HG03135 (cell line): ENCODE results near the gene FAS.

Experiments
- ATAC-seq: cut with Tn5 transposase; IDR thresholded peaks from one replicate; pipeline ENCODE4 v1.9.1; 2021; ENCODE audit warnings: mild to moderate bottlenecking, moderate library complexity; ENCODE audit not compliant: unreplicated experiment

The FAS gene

GRCh38 chr10:88968391-88968790 lies 22.2 kb upstream of the FAS start:
- no peak for ATAC-seq

DNA sequence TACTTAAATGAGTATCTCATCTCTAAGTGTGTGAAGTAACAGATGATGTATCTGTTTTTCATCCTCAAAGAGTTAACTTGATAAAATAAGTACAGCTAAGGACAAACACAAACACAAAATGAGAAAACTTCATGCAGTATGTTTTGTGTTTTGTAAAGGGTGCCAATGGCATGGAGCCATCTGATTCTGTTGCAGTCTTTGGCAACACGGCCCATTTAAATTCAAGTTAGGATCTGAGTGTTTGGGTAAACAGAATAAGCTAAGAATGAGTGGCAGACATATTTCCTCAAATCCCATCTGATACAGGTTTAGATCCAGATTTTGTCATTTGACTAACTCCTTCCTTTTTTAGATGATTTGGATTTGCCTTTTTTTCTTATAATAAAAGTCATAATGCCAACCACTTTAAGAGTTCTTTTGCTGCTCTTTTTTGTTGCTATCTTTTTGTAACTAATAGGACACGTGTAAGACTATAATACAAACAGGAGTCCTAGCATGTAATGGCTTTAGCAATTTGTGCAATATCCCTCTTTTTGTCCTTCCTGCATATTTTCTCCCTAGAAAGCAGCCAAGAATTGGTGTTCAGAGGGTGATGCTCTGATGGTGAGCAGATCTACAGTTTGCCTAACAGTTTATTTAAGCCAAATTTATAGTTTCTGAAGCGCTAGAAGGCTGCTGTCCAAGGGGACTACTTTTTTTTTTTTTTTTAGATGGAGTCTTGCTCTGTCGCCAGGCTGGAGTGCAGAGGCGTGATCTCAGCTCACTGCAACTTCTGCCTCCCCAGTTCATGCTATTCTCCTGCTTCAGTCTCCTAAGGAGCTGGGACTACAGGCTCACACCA lies 19.2 kb upstream of the FAS start:
- ATAC-seq, result no peak

GRCh38 chr10:88974012-88974411 lies 16.6 kb upstream of the FAS start:
- ATAC-seq, result no peak

GRCh38 chr10:88974446-88975376 lies 15.9 kb upstream of the FAS start:
- ATAC-seq, result no peak

DNA sequence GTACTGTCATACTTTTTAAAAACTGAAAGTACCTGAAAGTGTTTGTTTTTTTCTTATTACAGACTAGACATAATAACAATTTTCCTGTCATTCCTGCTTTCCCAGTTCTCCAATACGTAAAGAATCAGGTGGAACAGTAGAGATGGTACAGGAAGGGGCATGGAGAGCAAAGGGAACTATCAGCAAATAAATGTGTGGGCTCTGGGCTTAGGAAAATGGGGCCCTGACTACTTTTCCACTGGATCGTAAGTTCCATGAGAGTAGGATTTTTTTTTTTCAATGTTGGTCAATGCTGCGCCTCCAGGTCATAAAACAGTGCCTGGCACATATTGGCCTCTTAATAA lies 15.2 kb upstream of the FAS start:
- ATAC-seq, result no peak

DNA sequence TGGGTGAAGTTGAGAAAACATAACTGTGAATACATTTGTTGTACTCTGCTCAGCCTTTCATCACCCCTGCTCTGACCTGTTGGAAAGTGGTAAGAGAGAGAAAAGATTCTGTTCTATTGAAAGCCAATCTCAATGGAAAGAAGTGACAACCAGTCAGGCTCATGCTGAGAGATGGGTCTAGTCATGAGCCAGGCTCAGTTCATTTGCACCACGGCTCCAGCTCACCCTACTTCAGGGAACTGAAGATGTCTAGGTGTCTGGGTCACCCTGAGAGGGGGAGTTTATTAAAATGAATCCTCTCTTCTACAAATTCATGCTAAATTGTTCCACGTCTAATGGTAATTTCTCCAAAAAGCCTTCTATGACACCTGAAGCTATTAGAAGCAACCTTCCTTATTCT lies 12.1 kb upstream of the FAS start:
- no peak for ATAC-seq

- ATAC-seq, result no peak
Measured at GRCh38 chr10:88979153-88979562, 11.4 kb upstream of the FAS start.

- ATAC-seq, result no peak
Measured at GRCh38 chr10:88979603-88980002, 11.0 kb upstream of the FAS start.

DNA sequence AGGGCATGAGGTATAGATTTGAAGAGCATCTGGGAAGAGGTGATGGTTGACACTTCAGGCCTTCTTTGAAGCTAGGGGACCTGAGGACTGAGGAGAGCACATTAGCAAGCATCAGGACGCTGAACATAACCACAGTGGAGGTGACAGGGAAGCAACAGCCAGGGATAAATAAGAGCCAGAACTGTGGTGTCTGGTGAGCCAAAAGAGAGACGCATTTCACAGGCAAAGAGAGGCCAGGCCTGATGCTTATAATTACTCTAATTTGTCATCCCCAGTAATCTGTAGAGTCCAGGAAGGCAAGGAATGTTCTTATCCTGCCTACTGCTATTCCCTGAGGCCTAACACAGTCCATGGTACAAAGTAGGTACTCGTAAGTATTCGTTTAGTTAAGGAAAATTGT lies 10.4 kb upstream of the FAS start:
- no peak for ATAC-seq

GRCh38 chr10:88980800-88981199 lies 9.8 kb upstream of the FAS start:
- ATAC-seq, result no peak

- no peak for ATAC-seq
Measured at GRCh38 chr10:88981435-88981834, 9.2 kb upstream of the FAS start.

GRCh38 chr10:88982366-88982765 lies 8.2 kb upstream of the FAS start:
- no peak for ATAC-seq

DNA sequence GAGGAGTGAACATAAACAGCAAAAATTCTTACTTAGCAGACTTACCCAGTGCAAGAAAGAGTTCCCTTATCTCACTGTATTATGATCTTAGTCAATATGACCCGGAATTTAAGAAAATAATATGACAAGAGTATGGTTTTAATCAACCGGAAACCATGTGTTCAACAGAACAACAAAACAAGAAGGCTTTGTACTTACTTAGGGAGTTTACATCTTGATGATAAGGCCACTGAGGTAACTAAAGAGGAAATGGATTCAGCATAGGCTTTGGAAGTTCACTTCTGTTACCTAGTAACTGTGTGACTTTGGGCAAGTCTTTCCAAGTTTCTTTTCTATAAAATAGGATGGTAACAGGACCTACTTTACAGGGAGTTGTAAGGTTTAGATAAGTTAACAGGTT lies 7.4 kb upstream of the FAS start:
- no peak for ATAC-seq

DNA sequence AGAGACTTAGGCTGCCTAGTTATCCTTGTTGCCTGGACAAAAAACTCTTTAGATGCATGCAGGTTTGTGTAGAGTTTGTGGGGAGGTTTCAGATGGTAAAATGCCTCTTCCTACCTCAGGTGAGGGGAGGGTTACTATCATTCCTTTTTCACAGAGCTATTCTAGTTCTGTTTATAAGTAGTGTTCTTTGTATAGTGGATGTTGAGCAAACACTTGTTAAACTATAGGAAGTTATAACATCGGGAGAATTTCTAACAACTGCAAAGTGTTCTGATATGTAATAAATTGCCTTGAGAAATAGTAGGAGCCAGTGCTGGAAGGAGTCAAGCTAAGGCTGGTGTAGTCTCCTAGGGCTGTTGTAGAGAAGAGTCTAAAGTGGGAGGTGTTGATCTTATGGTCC lies 6.7 kb upstream of the FAS start:
- no peak for ATAC-seq

- no peak for ATAC-seq
Measured at GRCh38 chr10:88984525-88984924, 6.1 kb upstream of the FAS start.

DNA sequence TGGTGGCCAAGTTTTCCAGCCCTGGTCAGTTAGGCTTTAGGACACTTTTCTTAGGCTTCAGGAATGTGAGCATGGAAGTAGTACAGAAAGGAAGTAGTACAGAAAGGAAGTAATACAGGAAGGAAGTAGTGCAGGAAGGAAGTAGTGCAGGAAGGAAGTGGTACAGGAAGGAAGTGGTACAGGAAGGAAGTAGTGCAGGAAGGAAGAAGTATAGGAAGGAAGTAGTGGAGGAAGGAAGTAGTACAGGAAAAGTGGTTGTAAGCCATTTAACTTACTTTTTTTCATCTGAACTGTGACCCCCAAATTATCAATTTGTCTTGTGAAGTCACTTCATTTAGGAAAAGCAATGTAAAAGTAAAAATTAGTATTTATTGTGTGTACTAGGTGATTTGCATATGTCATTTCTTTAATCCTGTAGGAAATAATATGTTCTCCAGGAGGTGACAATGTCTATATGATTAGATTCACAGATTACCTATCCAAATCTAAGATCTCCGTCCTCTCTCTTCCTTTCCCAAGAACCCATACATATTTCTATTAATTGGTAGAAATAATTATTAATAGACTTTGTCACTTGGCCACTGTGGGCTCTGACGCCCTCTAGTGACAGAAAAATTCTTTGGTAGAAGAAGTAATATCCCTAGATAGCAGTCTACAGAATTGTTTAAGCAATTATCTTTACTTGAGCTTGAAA lies 3.9 kb upstream of the FAS start:
- ATAC-seq, result no peak

- ATAC-seq, result no peak
Measured at GRCh38 chr10:88987243-88987725, 3.3 kb upstream of the FAS start.

GRCh38 chr10:88987840-88988239 lies 2.8 kb upstream of the FAS start:
- no peak for ATAC-seq

GRCh38 chr10:88989423-88989822 lies 1.2 kb upstream of the FAS start:
- ATAC-seq, result no peak

- peak; percentile 12 for ATAC-seq
Measured at GRCh38 chr10:88989824-88990383, 694 bp upstream of the FAS start.
